NCI-H128 (cell line): ENCODE measurements around the gene SGCD.

Experiments
- DNase-seq: peaks from one replicate; lab custom pipeline; 2025; ENCODE audit not compliant: unreplicated experiment; lab: John Stamatoyannopoulos, UW

The SGCD gene

DNA sequence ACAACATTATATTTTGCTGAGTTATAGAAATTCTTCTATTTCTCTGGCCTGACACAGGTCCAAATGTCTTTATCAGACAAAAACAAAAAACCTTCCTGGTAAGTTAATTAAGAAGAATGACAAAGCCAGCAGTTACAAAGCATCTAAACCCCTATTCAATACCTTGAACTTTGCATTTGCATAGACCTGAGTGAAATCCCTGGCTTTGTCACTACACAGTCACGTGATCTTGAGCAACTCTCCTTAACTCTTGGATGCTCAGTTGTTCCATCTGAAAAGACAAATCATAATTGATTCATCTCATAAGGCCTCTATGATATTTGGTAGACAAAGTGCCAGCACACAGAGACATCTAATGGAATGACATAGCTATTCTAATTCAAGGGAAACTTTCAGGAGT, 356.5 kb downstream of the SGCD start:
- DNase-seq, result no peak

DNA sequence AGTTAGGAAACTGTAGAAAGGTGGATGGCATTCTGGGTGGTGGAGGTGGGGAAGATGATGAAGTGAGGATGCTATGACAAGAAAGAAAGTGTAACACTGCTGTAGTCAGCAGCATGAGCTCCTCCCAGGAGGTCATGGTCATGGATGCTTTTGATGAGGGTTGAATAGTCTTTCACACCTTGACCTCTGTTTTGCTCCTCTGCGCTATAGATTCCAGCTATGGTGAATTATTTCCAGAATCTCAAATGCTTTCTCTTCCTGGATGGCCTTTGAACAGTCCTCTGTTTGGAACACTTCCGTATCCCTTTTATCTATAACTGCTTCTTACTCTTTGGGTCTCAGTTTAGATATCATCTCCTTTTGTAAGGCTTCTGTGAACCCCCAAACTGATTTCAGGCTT, 357.3 kb downstream of the SGCD start:
- no peak for DNase-seq

DNA sequence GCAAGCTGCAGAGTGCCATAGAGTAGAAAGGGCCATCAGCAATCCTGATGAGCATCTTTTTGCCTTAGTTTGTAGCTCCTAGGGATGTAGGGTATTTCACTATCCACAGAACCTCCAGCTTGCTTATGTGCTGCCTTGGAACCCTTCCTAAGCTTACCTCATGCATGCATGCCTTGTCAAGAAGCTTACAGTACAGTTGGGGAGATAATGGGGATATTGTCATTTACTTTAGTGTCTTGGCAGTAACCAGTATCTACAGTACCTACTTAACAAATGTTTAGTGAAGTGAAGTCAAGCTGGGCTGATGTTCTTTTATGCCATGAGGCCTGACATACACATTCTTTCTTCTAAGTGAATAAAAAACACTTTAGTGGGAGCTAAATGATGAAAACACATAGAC, 358.5 kb downstream of the SGCD start:
- DNase-seq, result no peak

DNA sequence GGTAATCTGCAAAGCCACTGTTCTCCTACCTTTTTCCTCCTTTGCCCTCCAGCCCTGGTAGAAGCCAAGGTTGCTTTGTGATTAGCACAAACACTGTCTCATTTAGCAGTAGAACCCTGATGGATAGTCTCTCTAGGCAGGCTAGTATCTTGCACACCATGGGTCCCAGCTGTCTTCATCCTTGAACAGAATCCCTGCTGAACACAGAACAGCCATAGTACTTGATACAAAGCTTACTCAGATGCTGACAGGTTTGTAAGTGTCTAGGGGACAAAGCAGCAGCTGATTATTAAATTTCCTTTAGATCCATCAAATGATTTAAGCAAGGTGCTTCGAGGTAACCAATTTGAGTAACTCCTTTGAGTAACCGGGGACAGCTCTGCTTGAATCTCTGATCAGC, 359.4 kb downstream of the SGCD start:
- DNase-seq, result no peak

DNA sequence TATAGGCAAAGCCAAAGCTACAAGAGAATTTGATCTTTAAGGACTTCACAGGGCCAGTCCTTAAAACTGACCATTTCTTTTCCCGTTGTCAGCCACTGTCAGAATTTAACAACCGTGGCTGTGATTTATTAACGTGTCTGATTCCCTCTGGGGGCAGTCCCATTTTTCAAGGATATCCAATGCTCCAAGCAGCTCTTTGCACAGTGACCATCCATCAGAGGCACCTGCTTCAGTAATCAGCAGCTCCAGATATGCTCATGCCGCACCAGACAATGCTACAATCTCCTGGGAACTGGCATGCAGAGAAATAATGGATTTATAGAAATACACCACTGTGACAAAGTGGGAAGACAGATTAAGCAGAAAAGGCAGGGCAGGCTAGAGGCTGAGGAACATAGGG, 359.8 kb downstream of the SGCD start:
- DNase-seq, result no peak

DNA sequence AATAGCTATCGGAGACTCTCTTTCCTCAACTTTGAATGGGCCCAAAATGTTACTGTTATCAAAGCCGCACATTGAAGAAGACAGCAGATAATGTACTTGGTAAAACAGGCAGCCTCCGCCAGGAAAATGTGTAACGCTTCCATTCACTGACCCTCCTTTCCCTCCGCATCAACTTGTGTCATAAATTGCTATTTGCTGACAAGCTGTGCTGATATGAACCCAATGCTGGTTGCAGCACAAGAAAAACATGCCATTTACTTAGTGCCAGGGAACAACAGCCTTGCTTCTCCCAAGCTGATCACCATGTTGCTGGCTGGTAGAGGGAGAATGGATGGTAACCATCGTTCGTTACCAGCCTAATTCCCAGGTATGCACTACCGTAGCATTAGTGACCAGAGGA, 360.6 kb downstream of the SGCD start:
- no peak for DNase-seq

DNA sequence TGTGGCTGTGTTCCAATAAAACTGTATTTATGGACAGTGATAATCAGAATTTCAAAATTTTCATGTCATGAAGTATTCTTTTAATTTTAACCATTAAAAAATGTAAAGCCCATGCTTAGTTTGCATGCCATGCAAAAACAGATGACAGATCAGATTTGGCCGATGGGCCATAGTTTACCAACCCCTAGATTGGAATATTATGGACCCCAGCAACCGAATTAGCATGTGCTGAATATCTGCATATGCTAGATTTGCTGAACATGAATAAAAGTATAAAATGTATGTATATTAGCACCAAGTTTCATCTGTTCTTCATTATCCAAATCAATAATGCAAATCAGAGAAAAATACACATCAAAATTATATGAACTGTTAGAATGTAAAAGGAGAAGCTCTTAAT, 364.6 kb downstream of the SGCD start:
- DNase-seq, result no peak

DNA sequence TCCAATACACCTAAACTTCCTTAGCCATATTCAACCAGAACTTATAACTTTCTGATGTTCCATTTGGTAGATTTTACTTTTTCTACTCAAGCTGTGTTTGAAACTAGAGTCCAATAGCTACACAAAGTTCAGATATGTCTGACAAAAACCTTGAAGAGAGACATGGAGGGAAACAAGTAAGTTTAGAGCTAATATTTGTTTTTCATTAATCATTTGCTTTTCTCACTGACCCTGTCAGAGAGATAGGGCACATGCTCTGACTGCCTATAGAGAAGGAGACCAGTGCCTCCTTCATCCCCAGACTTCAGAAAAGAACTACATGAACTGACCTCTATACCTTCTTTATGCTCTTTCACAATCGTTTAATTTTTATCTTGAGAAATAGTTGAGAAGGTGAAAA, 366.1 kb downstream of the SGCD start:
- no peak for DNase-seq

DNA sequence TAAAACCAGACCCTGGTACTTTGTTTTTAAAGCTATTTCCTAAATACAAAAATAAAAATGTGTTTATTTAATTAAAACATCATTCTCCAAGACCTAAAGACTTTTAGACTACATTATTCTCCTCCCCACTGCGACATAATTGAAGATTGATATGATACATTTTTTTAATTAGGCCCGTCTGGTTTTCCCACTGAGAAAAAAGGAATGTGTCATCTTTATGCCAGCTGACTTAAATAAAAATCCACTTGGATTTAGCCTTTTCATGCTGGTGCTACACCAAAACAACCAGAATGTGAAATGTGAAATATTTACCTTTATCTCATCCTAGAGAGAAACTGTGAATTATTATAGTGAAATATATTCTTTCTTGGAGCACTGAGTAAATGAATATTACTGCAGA, 367.6 kb downstream of the SGCD start:
- no peak for DNase-seq

DNA sequence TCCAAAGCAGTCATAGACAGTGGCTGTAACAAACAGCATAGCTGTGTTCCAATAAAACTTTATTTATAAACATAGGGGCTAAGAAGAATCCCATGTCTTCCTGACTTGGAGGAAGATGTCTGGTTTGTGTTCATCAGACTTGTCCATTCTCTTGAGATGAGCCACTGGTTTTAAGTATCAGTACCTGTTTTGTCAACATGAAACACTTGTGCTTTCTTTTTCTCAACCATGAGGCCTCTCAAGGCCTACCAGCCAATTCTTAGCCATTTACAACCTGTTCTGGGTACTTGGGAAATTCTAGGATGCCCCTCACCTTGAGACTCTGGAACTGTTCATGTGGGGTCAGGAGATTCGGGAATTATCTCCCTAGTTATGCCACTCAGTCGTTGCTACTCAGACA, 368.8 kb downstream of the SGCD start:
- DNase-seq, result no peak

DNA sequence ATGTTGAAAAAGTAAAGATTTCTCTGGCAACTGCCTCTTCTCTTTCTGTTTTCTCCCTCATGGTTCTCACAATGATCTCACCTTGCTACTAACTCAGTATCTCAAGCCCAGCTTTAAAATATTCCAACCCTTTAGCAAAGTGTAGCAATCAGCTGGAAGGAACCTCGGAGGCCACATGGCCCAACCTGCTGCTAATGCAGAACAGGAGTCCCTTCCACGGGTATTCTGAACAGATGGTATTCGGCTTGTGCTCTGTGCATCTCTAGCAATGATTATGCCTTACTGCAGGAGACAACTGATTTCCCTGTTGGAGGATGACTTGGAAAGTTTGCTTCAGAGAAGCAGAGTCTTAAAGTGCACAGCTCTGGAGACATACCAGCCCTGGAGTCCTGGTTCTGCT, 371.4 kb downstream of the SGCD start:
- DNase-seq, result no peak

DNA sequence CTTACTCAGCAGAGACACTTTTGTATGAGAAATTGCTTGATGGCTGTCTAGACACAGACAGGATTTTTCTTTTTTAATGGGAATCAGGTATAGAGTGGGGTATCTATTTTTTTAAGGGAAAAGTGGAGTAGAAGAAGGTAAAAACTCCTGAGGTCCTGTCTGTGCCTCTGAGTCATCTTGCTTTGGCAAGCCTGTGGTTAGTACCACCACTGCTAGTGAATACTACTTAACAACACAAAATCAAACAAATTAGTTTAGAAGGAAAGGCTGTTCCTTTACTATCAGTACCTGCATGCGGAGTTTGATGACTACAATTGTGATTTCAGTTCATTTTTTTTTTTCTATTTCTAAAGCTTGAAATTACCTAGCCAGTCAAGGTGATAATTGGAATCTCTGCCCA, 372.2 kb downstream of the SGCD start:
- DNase-seq, result no peak

DNA sequence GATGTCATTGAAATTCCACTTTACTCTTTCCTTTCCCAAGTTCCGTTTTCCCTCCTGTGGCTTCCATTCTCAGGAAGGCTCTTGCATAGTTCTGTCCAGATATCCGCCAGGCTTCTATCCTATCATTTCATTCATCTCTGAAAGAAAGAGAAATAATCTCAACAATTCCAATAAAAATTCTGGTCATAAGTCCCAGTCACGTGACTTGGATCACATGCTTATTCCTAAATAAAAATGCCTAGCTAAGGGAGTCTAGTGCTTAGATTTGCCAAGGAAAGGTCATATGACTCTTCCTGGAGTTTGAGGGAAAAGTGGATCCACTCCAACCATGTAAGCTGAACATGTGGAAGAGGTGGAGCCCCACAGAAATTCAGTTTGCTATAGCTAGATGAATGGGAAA, 377.2 kb downstream of the SGCD start:
- DNase-seq, result no peak

DNA sequence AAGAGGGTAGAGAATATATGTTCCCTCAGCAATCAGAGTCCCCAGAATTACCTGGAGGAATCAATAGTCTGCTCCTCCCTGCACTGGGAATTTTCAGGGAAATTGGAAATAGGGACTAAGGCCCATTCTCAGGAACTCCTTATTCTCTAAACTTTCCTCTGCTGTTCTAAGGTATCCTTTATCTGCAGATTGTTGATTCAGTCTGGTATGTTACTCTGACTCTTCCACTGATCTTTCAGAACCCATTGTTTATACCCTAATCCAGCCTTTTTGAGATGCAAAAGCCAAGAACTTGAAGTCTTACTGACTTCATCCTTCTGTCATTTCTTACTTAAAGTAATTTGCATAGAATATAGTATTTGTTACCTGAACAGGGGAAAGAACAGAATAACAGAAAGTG, 379.7 kb downstream of the SGCD start:
- no peak for DNase-seq

DNA sequence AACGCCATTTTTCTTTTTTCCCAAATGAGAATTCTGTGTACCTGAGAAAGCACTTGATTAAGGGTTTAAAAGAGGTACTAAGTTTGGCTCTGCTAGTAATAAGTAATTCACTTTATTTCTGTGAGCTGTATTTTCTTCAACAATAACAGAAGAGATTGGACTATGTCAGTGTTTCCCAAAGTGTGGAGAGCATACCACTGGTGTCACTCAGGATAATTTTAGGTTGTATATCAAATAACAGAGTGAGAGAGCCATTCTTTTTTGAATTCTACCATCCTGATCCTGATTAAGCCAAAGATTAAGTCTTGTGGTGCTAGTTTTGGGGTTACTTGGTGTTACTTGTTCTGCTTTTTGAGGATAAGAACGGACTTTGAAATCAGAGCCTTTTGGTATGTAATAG, 380.8 kb downstream of the SGCD start:
- DNase-seq, result no peak

DNA sequence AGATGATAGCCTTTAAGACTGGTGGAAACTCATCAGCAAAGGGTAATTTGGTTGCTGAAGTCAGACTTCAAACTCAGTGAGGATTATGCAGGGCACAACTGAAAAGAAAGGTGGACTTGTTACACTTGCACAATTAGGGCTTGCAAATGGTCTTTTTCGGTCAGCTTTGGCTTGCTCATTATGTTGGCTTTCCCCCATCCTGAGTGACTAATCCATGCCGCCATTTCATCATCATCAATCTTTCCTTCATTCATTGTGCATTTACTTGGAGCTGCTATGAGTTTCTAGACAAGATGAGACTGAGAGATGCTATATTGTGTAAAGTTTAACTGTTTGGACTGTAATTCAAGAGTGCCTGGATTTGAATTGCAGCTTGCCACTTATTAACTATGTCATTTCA, 388.3 kb downstream of the SGCD start:
- DNase-seq, result no peak

DNA sequence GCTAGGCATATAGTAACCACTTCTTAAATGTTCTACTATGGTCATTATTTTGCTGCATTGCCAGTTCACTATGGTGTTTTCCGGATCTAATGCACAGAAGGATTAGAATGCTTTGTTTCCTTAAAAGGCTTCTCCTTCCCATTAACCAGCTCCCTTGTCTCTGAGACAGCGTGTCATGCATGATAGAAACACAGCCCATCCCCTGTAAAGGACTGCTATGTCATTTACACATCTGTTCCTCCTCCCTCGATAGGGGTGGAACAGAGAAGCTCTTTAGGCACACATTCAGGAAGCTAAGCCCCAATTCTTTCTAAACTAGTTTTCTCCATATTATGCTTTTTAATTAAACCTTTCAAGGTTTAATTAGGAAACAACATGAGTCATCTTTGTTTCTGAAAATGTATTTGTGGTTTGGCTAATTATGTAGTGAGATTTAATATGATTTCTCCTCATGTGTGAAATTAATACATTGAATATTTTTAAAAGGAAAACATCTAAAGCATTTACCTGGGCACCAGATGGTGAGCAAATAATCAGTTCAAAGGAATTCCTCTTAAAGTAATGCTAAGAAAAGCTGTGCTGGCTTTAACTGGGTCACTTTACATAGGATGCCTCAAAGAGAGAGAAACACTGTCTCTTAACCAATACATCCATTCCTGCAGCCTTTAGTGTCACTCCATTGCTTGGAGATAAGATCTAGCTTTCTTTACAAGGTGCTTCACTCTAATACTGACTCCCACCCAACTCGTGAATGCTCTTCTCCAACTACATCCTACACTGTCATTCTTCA, 389.8 kb downstream of the SGCD start:
- DNase-seq, result no peak

DNA sequence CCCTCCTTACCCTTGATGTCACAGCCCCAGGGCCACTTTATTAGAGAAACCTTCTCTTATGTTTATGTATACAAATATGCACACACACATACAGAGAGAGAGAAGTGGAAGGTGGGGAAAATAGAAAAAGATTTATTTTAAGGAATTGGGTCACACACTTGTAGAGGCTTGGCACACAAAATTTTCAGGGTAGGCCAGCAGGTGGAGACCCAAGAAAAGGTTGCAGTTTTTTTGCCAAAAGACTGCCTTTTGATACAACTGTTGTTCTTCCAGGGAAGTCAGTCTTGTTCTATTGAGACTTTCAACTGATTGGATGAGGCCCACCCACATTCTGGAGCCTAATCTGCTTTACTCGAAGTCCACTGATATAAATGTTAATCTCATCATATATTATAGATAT, 392.0 kb downstream of the SGCD start:
- no peak for DNase-seq

DNA sequence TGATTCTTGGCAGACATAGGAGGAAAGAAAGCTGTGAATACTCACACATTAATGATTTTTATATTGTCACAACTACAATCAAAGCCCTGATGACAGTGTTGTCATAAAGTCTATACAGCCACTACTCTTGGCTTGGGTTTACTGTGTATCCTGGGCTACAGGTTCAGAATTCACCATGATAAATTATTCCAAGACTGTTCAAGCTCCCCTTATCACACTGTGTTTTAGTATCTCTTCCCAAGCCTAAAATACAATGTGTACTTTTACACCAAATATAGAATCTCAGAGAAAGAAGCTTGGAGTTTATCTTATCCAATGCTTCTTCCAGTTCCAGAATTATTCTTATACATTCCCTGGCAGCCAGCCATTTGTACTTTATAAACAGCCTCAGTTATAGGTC, 395.4 kb downstream of the SGCD start:
- no peak for DNase-seq

DNA sequence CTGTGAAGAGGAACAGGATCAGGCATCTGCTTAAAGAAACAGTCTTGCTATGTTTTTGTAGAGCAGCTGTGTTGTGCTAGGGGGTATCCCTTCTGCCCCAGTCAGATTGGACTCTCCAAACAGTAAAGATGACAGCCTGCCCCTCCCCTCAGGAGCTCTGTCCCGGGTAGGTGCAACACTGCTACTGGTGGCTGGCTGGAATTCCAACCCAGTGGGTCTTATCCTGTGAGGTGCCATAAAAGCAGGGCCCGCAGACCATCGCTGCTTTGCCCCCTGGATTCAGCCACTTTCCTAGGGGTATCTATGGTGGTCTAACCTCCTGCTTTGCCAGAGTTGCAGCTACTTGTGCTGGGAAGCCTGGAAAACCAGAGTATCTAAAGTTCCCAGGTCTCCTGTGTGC, 408.5 kb downstream of the SGCD start:
- no peak for DNase-seq

DNA sequence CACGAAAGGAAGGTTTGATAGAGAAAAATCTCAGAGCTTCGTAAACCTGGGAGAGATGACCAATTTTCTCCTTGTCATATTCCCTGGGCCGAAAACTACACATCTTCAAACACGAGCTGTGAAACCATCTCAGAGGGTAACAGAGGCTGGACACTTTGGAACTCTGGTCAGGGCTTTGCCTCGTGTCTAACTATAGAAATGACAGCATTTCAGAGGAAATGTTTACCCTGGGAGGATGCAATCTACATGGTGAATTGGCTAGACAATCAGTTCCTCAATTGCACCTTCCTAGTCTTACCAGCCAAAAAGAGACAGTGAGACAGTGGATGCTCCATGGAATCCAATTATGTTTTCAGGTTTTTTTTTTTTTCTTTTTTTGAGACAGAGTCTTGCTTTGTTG, 414.6 kb downstream of the SGCD start:
- no peak for DNase-seq

DNA sequence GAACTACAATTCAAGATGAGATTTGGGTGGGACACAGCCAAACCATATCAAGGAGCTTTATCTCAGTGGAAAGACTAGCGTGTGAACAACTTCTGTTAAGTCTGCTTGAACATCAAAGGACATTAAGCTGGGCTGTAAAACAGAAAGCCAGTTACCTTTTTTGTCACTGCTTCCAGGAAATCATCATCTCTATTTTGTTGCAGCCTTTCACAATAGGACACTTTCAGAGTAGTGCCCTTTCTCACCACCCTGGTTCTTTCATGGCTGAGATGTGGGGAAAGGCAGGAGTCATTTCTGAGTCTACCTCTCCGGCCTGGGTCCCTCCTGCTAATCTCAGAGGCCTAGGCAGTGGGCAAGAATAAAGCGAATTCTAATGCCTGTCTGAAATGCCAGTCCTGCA, 426.9 kb downstream of the SGCD start:
- DNase-seq, result no peak

DNA sequence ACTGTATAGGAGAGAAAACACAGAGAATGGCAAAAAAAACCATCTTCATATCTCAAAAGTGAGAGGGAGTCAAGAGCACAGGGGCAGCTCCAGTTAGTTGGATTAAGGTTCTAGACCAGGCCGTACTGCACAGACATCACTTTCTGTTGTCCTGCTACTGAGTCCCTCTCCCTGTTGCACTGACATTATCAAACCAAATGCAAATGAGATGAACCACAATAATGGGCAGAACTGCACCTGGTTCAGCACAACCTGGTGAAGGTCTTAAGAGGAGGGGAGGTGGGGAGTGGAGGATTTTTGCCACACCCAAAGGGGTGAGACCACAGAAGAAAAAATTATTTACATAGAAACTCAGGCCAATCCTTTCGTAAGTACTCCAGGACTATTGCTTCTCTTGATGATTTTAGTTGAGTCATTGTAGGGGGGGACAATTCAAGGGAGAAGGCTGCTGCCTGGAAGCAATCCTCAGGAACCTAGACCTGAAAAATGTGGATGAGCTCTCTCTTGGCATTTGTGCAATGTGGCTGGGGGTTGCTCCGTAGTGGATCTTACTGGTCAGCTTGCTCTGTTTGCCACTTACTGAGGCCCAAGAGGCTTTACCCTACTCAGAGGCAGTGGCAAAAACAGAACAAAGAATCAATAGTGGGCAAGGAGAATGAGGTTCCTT, 428.6 kb downstream of the SGCD start:
- DNase-seq, result no peak
